Gastrocnemius medialis (tissue), 4 donors: ENCODE data around the gene LYPD4.
"Not testable (repeated sequence)": the region's sequence is repeated elsewhere in the genome, so short reads cannot be mapped to it uniquely, and the experiment has no call there.

Experiments
- POLR2A ChIP-seq, 2 donors: fragments of 450-650 bp; IDR thresholded peaks; one replicate each; pipeline ENCODE4 v1.6.1; 2017; ENCODE audit warnings: antibody characterized with exemption in 2 of 2, mild to moderate bottlenecking in 2 of 2, moderate library complexity in 2 of 2
- TF ChIP-seq, protein P1 (sequence below), 5 experiments: fragments of 450-650 bp in 3 of 5; fragments of 200-600 bp in 2 of 5; sonication (generic) in 2 of 5; IDR thresholded peaks in 4 of 5; conservative IDR thresholded peaks in 1 of 5; 1 replicate in 4 of 5; 2 replicates in 1 of 5; pipeline ENCODE4 v1.5.1; 2016 to 2019; ENCODE audit warnings: antibody characterized with exemption in 5 of 5, mild to moderate bottlenecking in 3 of 5, moderate library complexity in 3 of 5

DNA sequence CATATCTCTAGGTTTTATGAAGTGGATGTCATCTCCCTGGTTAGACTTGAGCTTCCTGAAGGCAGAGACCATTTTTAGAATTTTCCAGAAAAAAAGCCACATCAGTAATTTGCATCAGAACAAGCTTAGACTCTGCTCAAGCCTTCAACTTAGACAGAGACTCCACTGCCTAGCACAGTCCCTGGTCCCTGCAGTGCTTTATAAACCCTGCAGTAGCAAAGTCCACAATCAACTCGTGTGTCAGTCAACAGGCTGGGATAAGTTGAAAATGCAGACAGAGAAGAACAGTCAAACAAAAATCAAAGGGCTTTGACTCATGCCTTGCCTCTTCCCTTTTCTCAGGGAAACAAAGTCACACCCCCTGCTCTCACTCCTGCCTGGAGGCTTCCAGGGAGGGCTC lies 56.0 kb downstream of the LYPD4 start:
- TF ChIP-seq, protein P1, sequence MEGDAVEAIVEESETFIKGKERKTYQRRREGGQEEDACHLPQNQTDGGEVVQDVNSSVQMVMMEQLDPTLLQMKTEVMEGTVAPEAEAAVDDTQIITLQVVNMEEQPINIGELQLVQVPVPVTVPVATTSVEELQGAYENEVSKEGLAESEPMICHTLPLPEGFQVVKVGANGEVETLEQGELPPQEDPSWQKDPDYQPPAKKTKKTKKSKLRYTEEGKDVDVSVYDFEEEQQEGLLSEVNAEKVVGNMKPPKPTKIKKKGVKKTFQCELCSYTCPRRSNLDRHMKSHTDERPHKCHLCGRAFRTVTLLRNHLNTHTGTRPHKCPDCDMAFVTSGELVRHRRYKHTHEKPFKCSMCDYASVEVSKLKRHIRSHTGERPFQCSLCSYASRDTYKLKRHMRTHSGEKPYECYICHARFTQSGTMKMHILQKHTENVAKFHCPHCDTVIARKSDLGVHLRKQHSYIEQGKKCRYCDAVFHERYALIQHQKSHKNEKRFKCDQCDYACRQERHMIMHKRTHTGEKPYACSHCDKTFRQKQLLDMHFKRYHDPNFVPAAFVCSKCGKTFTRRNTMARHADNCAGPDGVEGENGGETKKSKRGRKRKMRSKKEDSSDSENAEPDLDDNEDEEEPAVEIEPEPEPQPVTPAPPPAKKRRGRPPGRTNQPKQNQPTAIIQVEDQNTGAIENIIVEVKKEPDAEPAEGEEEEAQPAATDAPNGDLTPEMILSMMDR (IDR thresholded peaks at IDR 0.05 in 4 of 5, conservative IDR thresholded peaks at IDR 0.05 in 1 of 5), result not testable (repeated sequence)
- TF ChIP-seq POLR2A (IDR thresholded peaks at IDR 0.05), result not testable (repeated sequence)
